ENCODE results near the gene SPACA7. TPM values are rescaled to one million over a fixed set of nuclear protein-coding genes. Genes with fewer than 3 reads are reported as not detected.

The SPACA7 gene
- total RNA-seq, 4 donors from 2014 or later = not detected

- Histone ChIP-seq H3K4me1 (no peaks in the 10 kb centered on the region), H3K9me3 (no peaks in the 10 kb centered on the region), H3K4me3 (no peak overlapping the region), H3K36me3 (no peaks in the 10 kb centered on the region), H3K27me3 (no peaks in the 10 kb centered on the region), H3K27ac (no peak overlapping the region)
- intact Hi-C loops (cut with DNase I; ENCODE audit: low total_unique reads) = no loop called here
- no peak for DNase-seq
- no peak for TF ChIP-seq POLR2A (IDR thresholded peaks at IDR 0.05)
- no peak for TF ChIP-seq CTCF (IDR thresholded peaks at IDR 0.05)
Observed at GRCh38 chr13:112434032-112434431, 57.9 kb downstream of the SPACA7 start.

GRCh38 chr13:112434937-112435523 is 58.9 kb downstream of the SPACA7 start:
- intact Hi-C loops (cut with DNase I; ENCODE audit: low total_unique reads) = no loop called here
- no peaks in the 10 kb centered on the region for H3K9me3 ChIP-seq
- no peaks in the 10 kb centered on the region for H3K36me3 ChIP-seq
- H3K4me3 ChIP-seq = no peak overlapping the region
- no peak for TF ChIP-seq CTCF (IDR thresholded peaks at IDR 0.05)
- TF ChIP-seq POLR2A (IDR thresholded peaks at IDR 0.05) = no peak
- no peak overlapping the region for H3K27ac ChIP-seq
- no peak for DNase-seq
- H3K4me1 ChIP-seq = no peaks in the 10 kb centered on the region
- H3K27me3 ChIP-seq = no peaks in the 10 kb centered on the region

- TF ChIP-seq CTCF (IDR thresholded peaks at IDR 0.05) (no peak), POLR2A (IDR thresholded peaks at IDR 0.05) (no peak)
- H3K27ac ChIP-seq = no peak overlapping the region
- H3K36me3 ChIP-seq = no peaks in the 10 kb centered on the region
- H3K4me3 ChIP-seq = no peak overlapping the region
- no peak for DNase-seq
- H3K4me1 ChIP-seq = no peaks in the 10 kb centered on the region
- intact Hi-C loops (cut with DNase I; ENCODE audit: low total_unique reads) = no loop called here
- H3K9me3 ChIP-seq = no peaks in the 10 kb centered on the region
- no peaks in the 10 kb centered on the region for H3K27me3 ChIP-seq
Observed at GRCh38 chr13:112435973-112436372, 59.8 kb downstream of the SPACA7 start.

GRCh38 chr13:112438094-112438493 is 61.9 kb downstream of the SPACA7 start:
- intact Hi-C loops (cut with DNase I; ENCODE audit: low total_unique reads) = no loop called here
- TF ChIP-seq POLR2A (IDR thresholded peaks at IDR 0.05) (no peak), CTCF (IDR thresholded peaks at IDR 0.05) (no peak)
- Histone ChIP-seq H3K27ac (no peak overlapping the region), H3K36me3 (no peaks in the 10 kb centered on the region), H3K4me1 (no peaks in the 10 kb centered on the region), H3K9me3 (no peaks in the 10 kb centered on the region), H3K27me3 (peaks cover 0 to 6% of the 10 kb centered on the region in 2 donors), H3K4me3 (no peak overlapping the region)
- DNase-seq = no peak

GRCh38 chr13:112438515-112438914 is 62.4 kb downstream of the SPACA7 start:
- Histone ChIP-seq H3K27ac (no peak overlapping the region), H3K9me3 (no peaks in the 10 kb centered on the region), H3K4me1 (no peaks in the 10 kb centered on the region), H3K4me3 (no peak overlapping the region), H3K36me3 (no peaks in the 10 kb centered on the region), H3K27me3 (peaks cover 0 to 11% of the 10 kb centered on the region in 2 donors)
- TF ChIP-seq POLR2A (IDR thresholded peaks at IDR 0.05) (no peak), CTCF (IDR thresholded peaks at IDR 0.05) (no peak)
- DNase-seq = no peak
- intact Hi-C loops (cut with DNase I; ENCODE audit: low total_unique reads) = no loop called here

All from uterus (tissue), 4 donors.